ENCODE data around the gene PLXDC1.

Gene PLXDC1

GRCh38 chr17:39192901-39193300 lies 41.5 kb upstream of the PLXDC1 start:
- DNase-seq (ENCODE audit: low read depth), result no peak
- no peak overlapping the region for H3K4me3 ChIP-seq (ENCODE audit: control insufficient read depth, low read depth, low read length)
- no peak for TF ChIP-seq CTCF (IDR thresholded peaks at IDR 0.05; ENCODE audit: control insufficient read depth, insufficient read depth, low read depth, low read length, missing control alignments)

GRCh38 chr17:39191750-39192510 lies 40.5 kb upstream of the PLXDC1 start:
- TF ChIP-seq CTCF (IDR thresholded peaks at IDR 0.05; ENCODE audit: control insufficient read depth, insufficient read depth, low read depth, low read length, missing control alignments), result no peak
- no peak for DNase-seq (ENCODE audit: low read depth)
- no peak overlapping the region for H3K4me3 ChIP-seq (ENCODE audit: control insufficient read depth, low read depth, low read length)

DNA sequence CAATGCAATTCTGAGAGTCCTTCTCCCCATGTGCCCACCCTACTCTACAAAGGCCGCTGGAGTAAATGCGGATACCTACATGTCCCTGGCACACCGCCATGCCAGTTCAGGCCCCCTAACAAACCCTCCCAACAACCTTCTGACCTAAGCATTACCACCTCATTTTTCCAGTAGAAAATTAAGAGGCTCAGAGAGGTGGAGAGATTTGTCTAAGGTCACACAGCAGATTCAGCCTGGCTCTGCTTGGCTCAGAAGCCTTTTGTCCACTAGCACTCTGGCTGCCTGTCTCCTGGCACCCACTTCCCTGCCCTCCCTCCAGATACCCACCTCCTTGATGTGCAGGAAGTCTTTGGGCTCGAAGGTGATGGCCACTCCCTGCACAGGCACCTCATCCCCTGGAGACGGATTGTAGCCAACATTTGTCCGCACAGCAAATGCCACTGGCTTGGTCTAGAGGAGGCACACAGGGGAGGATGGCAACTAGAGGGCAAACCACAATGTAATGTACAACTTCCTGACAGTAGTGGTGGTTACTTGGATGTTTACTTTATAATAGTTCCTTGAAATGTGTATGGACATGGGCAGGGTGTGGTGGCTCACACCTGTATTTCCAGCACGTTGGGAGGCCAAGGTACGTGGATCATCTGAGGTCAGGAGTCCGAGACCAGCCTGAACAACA lies 35.9 kb upstream of the PLXDC1 start:
- no peak for DNase-seq (ENCODE audit: low read depth)
- no peak overlapping the region for H3K4me3 ChIP-seq (ENCODE audit: control insufficient read depth, low read depth, low read length)
- no peak for TF ChIP-seq CTCF (IDR thresholded peaks at IDR 0.05; ENCODE audit: control insufficient read depth, insufficient read depth, low read depth, low read length, missing control alignments)

DNA sequence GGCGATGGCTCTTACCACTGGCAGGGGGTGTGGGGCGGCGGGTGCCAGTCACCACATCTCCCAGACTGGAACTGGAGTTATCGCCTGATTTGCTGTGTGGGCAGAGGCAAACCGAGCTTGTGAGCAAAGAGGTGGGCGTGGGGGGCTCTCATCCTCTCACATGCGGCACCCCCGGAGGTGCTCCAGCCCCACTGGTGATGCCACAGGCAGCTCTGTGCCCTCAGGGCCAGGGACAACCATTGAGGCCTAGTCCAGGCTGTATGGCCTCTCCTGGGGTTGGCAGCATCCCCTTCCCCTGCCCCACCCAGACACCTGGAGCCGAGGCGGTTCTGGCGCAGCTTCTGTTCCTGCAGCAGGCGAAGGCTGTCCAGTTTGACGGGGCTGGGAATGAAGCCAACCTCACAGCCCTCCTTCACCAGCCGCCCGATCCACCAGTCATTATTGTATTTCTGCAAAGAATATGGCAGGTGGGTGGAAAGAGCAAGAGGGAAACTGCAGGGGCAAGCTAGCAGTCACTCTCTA lies 35.1 kb upstream of the PLXDC1 start:
- no peak for DNase-seq (ENCODE audit: low read depth)
- no peak overlapping the region for H3K4me3 ChIP-seq (ENCODE audit: control insufficient read depth, low read depth, low read length)
- no peak for TF ChIP-seq CTCF (IDR thresholded peaks at IDR 0.05; ENCODE audit: control insufficient read depth, insufficient read depth, low read depth, low read length, missing control alignments)

DNA sequence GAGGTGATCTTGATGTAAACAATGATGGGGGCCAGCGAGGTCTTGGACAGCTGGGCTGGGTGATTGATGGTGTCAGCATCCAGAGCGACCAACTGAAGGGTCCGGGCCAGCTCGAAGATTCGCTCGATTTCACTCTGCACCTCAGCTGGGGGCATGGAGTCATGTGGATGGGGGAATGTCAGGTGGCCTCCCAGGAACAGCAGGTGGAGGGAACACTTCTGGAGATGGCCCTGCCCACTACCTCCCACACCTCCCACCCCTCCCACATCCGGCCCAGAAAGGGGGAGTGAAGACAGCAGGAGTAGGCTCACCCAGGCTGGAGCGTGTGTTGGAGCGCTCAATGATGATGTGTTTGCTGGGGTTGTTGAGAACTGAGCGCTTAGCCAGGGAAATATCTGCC lies 32.3 kb upstream of the PLXDC1 start:
- DNase-seq (ENCODE audit: low read depth), result no peak
- no peak overlapping the region for H3K4me3 ChIP-seq (ENCODE audit: control insufficient read depth, low read depth, low read length)
- TF ChIP-seq CTCF (IDR thresholded peaks at IDR 0.05; ENCODE audit: control insufficient read depth, insufficient read depth, low read depth, low read length, missing control alignments), result no peak

- H3K4me3 ChIP-seq (ENCODE audit: control insufficient read depth, low read depth, low read length), result no peak overlapping the region
- no peak for DNase-seq (ENCODE audit: low read depth)
- TF ChIP-seq CTCF (IDR thresholded peaks at IDR 0.05; ENCODE audit: control insufficient read depth, insufficient read depth, low read depth, low read length, missing control alignments), result no peak
These were observed 31.6 kb upstream of the PLXDC1 start for GRCh38 chr17:39183045-39183444.
